Keratinocyte (primary cell): ENCODE measurements around the gene HMGA1. TPM values are rescaled to one million over a fixed set of nuclear protein-coding genes. Genes with fewer than 3 reads are reported as not detected.

ENCODE experiments used
- DNase-seq: peaks from one replicate; pipeline ENCODE4 v3.0.0-alpha.2; 2011; ENCODE audit warnings: low read depth, missing footprints, low spot score
- FAIRE-seq: peaks from 2 replicates; lab custom pipeline; 2011; peaks lifted over from hg19 to GRCh38; lab: Jason Lieb, UNC
- H2AFZ ChIP-seq: 2 replicates; pipeline ENCODE4 v1.6.0; 2012; ENCODE audit warnings: low read length, control low read depth, inconsistent platforms; ENCODE audit not compliant: control insufficient read depth
- H3K27ac ChIP-seq: 2 replicates; pipeline ENCODE4 v1.5.1; 2011; ENCODE audit warnings: low read length; ENCODE audit not compliant: control insufficient read depth, insufficient read depth
- H3K27me3 ChIP-seq: 3 replicates; pipeline ENCODE4 v1.6.0; 2011; ENCODE audit warnings: low read length; ENCODE audit not compliant: control insufficient read depth, insufficient read depth; ENCODE audit errors: extremely low read depth
- H3K36me3 ChIP-seq, 2 experiments: 2 replicates in 1 of 2; 3 replicates in 1 of 2; pipeline ENCODE4 v1.5.1; 2011; ENCODE audit warnings: low read length in 2 of 2, mild to moderate bottlenecking in 1 of 2; ENCODE audit not compliant: control insufficient read depth in 2 of 2, insufficient read depth in 2 of 2; ENCODE audit errors: extremely low read depth in 1 of 2
- H3K4me1 ChIP-seq: 3 replicates; pipeline ENCODE4 v1.5.1; 2011; ENCODE audit warnings: low read length; ENCODE audit not compliant: control insufficient read depth, insufficient read depth; ENCODE audit errors: extremely low read depth
- H3K4me2 ChIP-seq: 3 replicates; pipeline ENCODE4 v1.6.0; 2011; ENCODE audit warnings: low read depth, low read length; ENCODE audit not compliant: control insufficient read depth, insufficient read depth; ENCODE audit errors: extremely low read depth
- H3K4me3 ChIP-seq, 3 experiments: fragments of 200-600 bp in 1 of 3; sonication (generic) in 1 of 3; 2 replicates in 2 of 3; 3 replicates in 1 of 3; pipeline ENCODE4 v1.5.1; 2011 to 2016; ENCODE audit warnings: low read length in 3 of 3, mild to moderate bottlenecking in 3 of 3, control low read depth in 2 of 3, inconsistent platforms in 1 of 3, low read depth in 1 of 3, mixed read lengths in 1 of 3, mixed run types in 1 of 3, moderate library complexity in 1 of 3; ENCODE audit not compliant: control insufficient read depth in 2 of 3, insufficient read depth in 2 of 3; ENCODE audit errors: extremely low read depth in 1 of 3
- H3K79me2 ChIP-seq: 2 replicates; pipeline ENCODE4 v1.6.0; 2012; ENCODE audit warnings: low read length; ENCODE audit not compliant: control insufficient read depth, insufficient read depth
- H3K9ac ChIP-seq: 3 replicates; pipeline ENCODE4 v1.6.0; 2011; ENCODE audit warnings: low read length; ENCODE audit not compliant: control insufficient read depth, insufficient read depth; ENCODE audit errors: extremely low read depth
- H3K9me1 ChIP-seq: 3 replicates; pipeline ENCODE4 v1.6.0; 2011; ENCODE audit warnings: low read length; ENCODE audit not compliant: control insufficient read depth, insufficient read depth; ENCODE audit errors: extremely low read depth
- H3K9me3 ChIP-seq: 2 replicates; pipeline ENCODE4 v1.5.1; 2012; ENCODE audit warnings: low read depth, low read length; ENCODE audit not compliant: control insufficient read depth
- H4K20me1 ChIP-seq: 3 replicates; pipeline ENCODE4 v1.6.0; 2011; ENCODE audit warnings: low read length; ENCODE audit not compliant: control insufficient read depth, insufficient read depth; ENCODE audit errors: extremely low read depth
- CTCF ChIP-seq, 3 experiments: IDR thresholded peaks in 1 of 3; conservative IDR thresholded peaks in 1 of 3; optimal IDR thresholded peaks in 1 of 3; 2 replicates in 2 of 3; 3 replicates in 1 of 3; pipeline versions ENCODE3 to v1.5.1; 2011; ENCODE audit warnings: low read length in 3 of 3, mild to moderate bottlenecking in 3 of 3, moderate library complexity in 2 of 3, control low read depth in 1 of 3, inconsistent platforms in 1 of 3; ENCODE audit not compliant: insufficient read depth in 2 of 3; ENCODE audit errors: extremely low read depth in 1 of 3
- EZH2 ChIP-seq: IDR thresholded peaks from one replicate; pipeline ENCODE4 v1.6.1; 2012; ENCODE audit warnings: inconsistent platforms, mild to moderate bottlenecking, low read length, moderate library complexity
- dilution Hi-C: fragments of 300-500 bp; cut with MboI; formaldehyde crosslinking; loops from one replicate; pipeline ENCODE4 v1.7.0; 2020; ENCODE audit warnings: low sequenced_read_pairs; ENCODE audit not compliant: extremely low pct_ligation_motif_present
- polyA plus RNA-seq, 5 experiments: library from polyadenylated mRNA; depleted of rRNA in 3 of 5; stranded (reverse) in 3 of 5; stranded (forward) in 1 of 5; unstranded in 1 of 5; fragments of >200 nt; gene quantifications; 1 replicate in 1 of 5; 2 replicates in 3 of 5; 3 replicates in 1 of 5; pipeline versions ENCODE4 v1.2.1 to v1.2.3, GENCODE V29; 2011 to 2012; ENCODE audit warnings: missing spikeins in 2 of 5, low read depth in 1 of 5, low replicate concordance in 1 of 5

The HMGA1 gene
- polyA plus RNA-seq, 1 donor (not counting 4 experiments of a cell fraction or from before 2014, with no cell fraction given): 160 TPM

GRCh38 chr6:34196833-34197195, 39.9 kb upstream of the HMGA1 start:
- no peak for FAIRE-seq
- peak overlapping the region; percentile 46 for H3K9ac ChIP-seq
- no peaks in the 10 kb centered on the region for H3K36me3 ChIP-seq
- dilution Hi-C loops: no loop called here
- no peak for DNase-seq
- H4K20me1 ChIP-seq: no peaks in the 10 kb centered on the region
- peaks cover 5% of the 10 kb centered on the region for H3K27me3 ChIP-seq
- no peak overlapping the region for H3K27ac ChIP-seq
- H3K4me1 ChIP-seq: peaks cover 3% of the 10 kb centered on the region
- H3K9me1 ChIP-seq: no peaks in the 10 kb centered on the region
- peak overlapping the region; percentile 95 for H2AFZ ChIP-seq
- peak overlapping the region in 1 of 3 experiments; percentile 65 for H3K4me3 ChIP-seq
- no peaks in the 10 kb centered on the region for H3K9me3 ChIP-seq
- TF ChIP-seq EZH2 (no peak), CTCF (optimal IDR thresholded peaks at IDR 0.05 in 1 of 3, IDR thresholded peaks at IDR 0.05 in 1 of 3, conservative IDR thresholded peaks at IDR 0.05 in 1 of 3; ENCODE audit: extremely low read depth in 1 of 3, insufficient read depth in 2 of 3, low read length in 3 of 3) (no peak)
- H3K4me2 ChIP-seq: peak overlapping the region; percentile 83
- H3K79me2 ChIP-seq: no peaks in the 10 kb centered on the region

GRCh38 chr6:34200340-34200971, 36.2 kb upstream of the HMGA1 start:
- no peaks in the 10 kb centered on the region for H4K20me1 ChIP-seq
- H3K4me1 ChIP-seq: peaks cover 6% of the 10 kb centered on the region
- dilution Hi-C loops: no loop called here
- H3K9me3 ChIP-seq: no peaks in the 10 kb centered on the region
- DNase-seq (no peak), FAIRE-seq (no peak)
- no peaks in the 10 kb centered on the region for H3K36me3 ChIP-seq
- H3K4me2 ChIP-seq: no peak overlapping the region
- no peaks in the 10 kb centered on the region for H3K79me2 ChIP-seq
- H3K27ac ChIP-seq: no peak overlapping the region
- no peak overlapping the region for H3K9ac ChIP-seq
- peaks cover 5% of the 10 kb centered on the region for H3K27me3 ChIP-seq
- peak overlapping the region; percentile 28 for H2AFZ ChIP-seq
- TF ChIP-seq EZH2 (no peak), CTCF (optimal IDR thresholded peaks at IDR 0.05 in 1 of 3, IDR thresholded peaks at IDR 0.05 in 1 of 3, conservative IDR thresholded peaks at IDR 0.05 in 1 of 3; ENCODE audit: extremely low read depth in 1 of 3, insufficient read depth in 2 of 3, low read length in 3 of 3) (no peak)
- no peaks in the 10 kb centered on the region for H3K9me1 ChIP-seq
- no peak overlapping the region for H3K4me3 ChIP-seq
